WTC11 (cell line): ENCODE measurements around the gene CNTFR. TPM values are rescaled to one million over a fixed set of nuclear protein-coding genes. Genes with fewer than 3 reads are reported as not detected.

ENCODE experiments used
- ATAC-seq: fragments of 200-7000 bp; cut with Tn5 transposase; 2 replicates; pipeline ENCODE4 v1.10.0; 2021; ENCODE audit warnings: mild to moderate bottlenecking, moderate library complexity
- CTCF ChIA-PET: fragments of 300-600 bp; sonication (Branson Sonifier 250); formaldehyde crosslinking; loops from one replicate; lab custom pipeline; 2021; ENCODE audit warnings: antibody characterized with exemption; lab: Charles Lee
- POLR2A ChIA-PET: fragments of 350-600 bp; sonication (Branson Sonifier 250); formaldehyde crosslinking; loops from one replicate; lab custom pipeline; 2021; ENCODE audit warnings: antibody characterized with exemption; lab: Charles Lee
- DNase-seq: peaks from one replicate; pipeline ENCODE4 v3.0.0; 2021; ENCODE audit warnings: low spot score
- H3K27ac Mint-ChIP-seq: 2 replicates; pipeline ENCODE4 v1.8.0; 2021; ENCODE audit warnings: mixed read lengths
- H3K27me3 Mint-ChIP-seq: 2 replicates; pipeline ENCODE4 v1.8.0; 2021; ENCODE audit warnings: low read depth, mild to moderate bottlenecking, moderate library complexity, mixed read lengths
- H3K36me3 Mint-ChIP-seq: 2 replicates; pipeline ENCODE4 v1.8.0; 2021; ENCODE audit warnings: mixed read lengths
- H3K4me1 Mint-ChIP-seq: 2 replicates; pipeline ENCODE4 v1.8.0; 2022; ENCODE audit warnings: mixed read lengths
- H3K4me3 Mint-ChIP-seq: 2 replicates; pipeline ENCODE4 v1.8.0; 2021; ENCODE audit warnings: mild to moderate bottlenecking, moderate library complexity, mixed read lengths
- H3K9me3 Mint-ChIP-seq: 2 replicates; pipeline ENCODE4 v1.8.0; 2021; ENCODE audit warnings: mixed read lengths
- EMX1 ChIP-seq: fragments of 250-450 bp; sonication (Bioruptor Pico); IDR thresholded peaks from 2 replicates; pipeline ENCODE4 v1.8.0; 2021; ENCODE audit warnings: mild to moderate bottlenecking
- FOXJ3 ChIP-seq: sonication (generic); formaldehyde crosslinking; IDR thresholded peaks from 2 replicates; pipeline ENCODE4 v1.9.0; 2021; ENCODE audit warnings: missing genetic modification reagents, mild to moderate bottlenecking, borderline replicate concordance
- FOXP1 ChIP-seq: sonication (generic); formaldehyde crosslinking; IDR thresholded peaks from 2 replicates; pipeline ENCODE4 v1.8.0; 2022; ENCODE audit warnings: missing genetic modification reagents, mild to moderate bottlenecking, moderate library complexity, borderline replicate concordance
- GRHL2 ChIP-seq: fragments of 250-450 bp; sonication (Bioruptor Pico); IDR thresholded peaks from 2 replicates; pipeline ENCODE4 v1.8.0; 2022; ENCODE audit warnings: mild to moderate bottlenecking, moderate library complexity; ENCODE audit not compliant: insufficient replicate concordance, severe bottlenecking
- HMGA2 ChIP-seq: fragments of 250-450 bp; sonication (Bioruptor Pico); IDR thresholded peaks from 2 replicates; pipeline ENCODE4 v1.4.0; 2021; ENCODE audit warnings: mild to moderate bottlenecking, moderate library complexity
- JUN ChIP-seq: sonication (generic); formaldehyde crosslinking; IDR thresholded peaks from 2 replicates; pipeline ENCODE4 v1.8.0; 2023; ENCODE audit warnings: mild to moderate bottlenecking, missing genetic modification reagents
- KAT7 ChIP-seq: sonication (generic); formaldehyde crosslinking; IDR thresholded peaks from 2 replicates; pipeline ENCODE4 v1.8.1; 2023; ENCODE audit warnings: missing genetic modification reagents, mild to moderate bottlenecking, borderline replicate concordance
- MYBL2 ChIP-seq: sonication (generic); formaldehyde crosslinking; IDR thresholded peaks from 2 replicates; pipeline ENCODE4 v1.8.1; 2023; ENCODE audit warnings: mild to moderate bottlenecking, moderate library complexity, missing genetic modification reagents
- NFYB ChIP-seq: sonication (generic); formaldehyde crosslinking; conservative IDR thresholded peaks from 2 replicates; pipeline ENCODE4 v1.8.0; 2022; ENCODE audit warnings: low read depth, missing genetic modification reagents
- NR1H2 ChIP-seq: sonication (generic); formaldehyde crosslinking; IDR thresholded peaks from 2 replicates; pipeline ENCODE4 v1.9.0; 2021; ENCODE audit warnings: mild to moderate bottlenecking, moderate library complexity, missing genetic modification reagents
- NR2C2 ChIP-seq: sonication (generic); formaldehyde crosslinking; IDR thresholded peaks from 2 replicates; pipeline ENCODE4 v1.8.0; 2022; ENCODE audit warnings: mild to moderate bottlenecking, missing genetic modification reagents
- NR3C1 ChIP-seq: sonication (generic); formaldehyde crosslinking; conservative IDR thresholded peaks from 2 replicates; pipeline ENCODE4 v1.8.1; 2023; ENCODE audit warnings: low read depth, mild to moderate bottlenecking, missing genetic modification reagents
- SOX15 ChIP-seq: fragments of 250-450 bp; sonication (Bioruptor Pico); IDR thresholded peaks from 2 replicates; pipeline ENCODE4 v1.9.0; 2021; ENCODE audit warnings: mild to moderate bottlenecking
- ZNF263 ChIP-seq: sonication (generic); formaldehyde crosslinking; IDR thresholded peaks from 2 replicates; pipeline ENCODE4 v1.8.1; 2022; ENCODE audit warnings: low read depth, mild to moderate bottlenecking, moderate library complexity, missing genetic modification reagents
- ZNF423 ChIP-seq: fragments of 250-450 bp; sonication (Bioruptor Pico); IDR thresholded peaks from 2 replicates; pipeline ENCODE4 v2.1.2; 2022; ENCODE audit warnings: mild to moderate bottlenecking, moderate library complexity
- total RNA-seq: library from RNA; stranded (reverse); gene quantifications from 3 replicates; pipeline ENCODE4 v1.2.3, GENCODE V29; 2021
- TF ChIP-seq, protein P1 (sequence below): fragments of 250-450 bp; sonication (Bioruptor Pico); IDR thresholded peaks from 2 replicates; pipeline ENCODE4 v2.1.2; 2022; ENCODE audit warnings: mild to moderate bottlenecking, moderate library complexity
- TF ChIP-seq, protein P2 (sequence below): sonication (generic); formaldehyde crosslinking; IDR thresholded peaks from 2 replicates; pipeline ENCODE4 v1.8.0; 2023; ENCODE audit warnings: missing genetic modification reagents
- TF ChIP-seq, protein P3 (sequence below): sonication (generic); formaldehyde crosslinking; IDR thresholded peaks from 2 replicates; pipeline ENCODE4 v1.8.0; 2022; ENCODE audit warnings: mild to moderate bottlenecking, missing genetic modification reagents
- TF ChIP-seq, protein P4 (sequence below): sonication (generic); formaldehyde crosslinking; IDR thresholded peaks from 2 replicates; pipeline ENCODE4 v1.8.1; 2023; ENCODE audit warnings: mild to moderate bottlenecking, missing genetic modification reagents
- TF ChIP-seq, protein P5 (sequence below): sonication (generic); formaldehyde crosslinking; IDR thresholded peaks from 2 replicates; pipeline ENCODE4 v1.8.1; 2023; ENCODE audit warnings: mild to moderate bottlenecking, missing genetic modification reagents, moderate library complexity
- TF ChIP-seq, protein P6 (sequence below): sonication (generic); formaldehyde crosslinking; IDR thresholded peaks from 2 replicates; pipeline ENCODE4 v1.8.1; 2023; ENCODE audit warnings: mild to moderate bottlenecking, missing genetic modification reagents

The CNTFR gene
- total RNA-seq, 1 experiment from 2014 or later: 18.0 TPM

DNA sequence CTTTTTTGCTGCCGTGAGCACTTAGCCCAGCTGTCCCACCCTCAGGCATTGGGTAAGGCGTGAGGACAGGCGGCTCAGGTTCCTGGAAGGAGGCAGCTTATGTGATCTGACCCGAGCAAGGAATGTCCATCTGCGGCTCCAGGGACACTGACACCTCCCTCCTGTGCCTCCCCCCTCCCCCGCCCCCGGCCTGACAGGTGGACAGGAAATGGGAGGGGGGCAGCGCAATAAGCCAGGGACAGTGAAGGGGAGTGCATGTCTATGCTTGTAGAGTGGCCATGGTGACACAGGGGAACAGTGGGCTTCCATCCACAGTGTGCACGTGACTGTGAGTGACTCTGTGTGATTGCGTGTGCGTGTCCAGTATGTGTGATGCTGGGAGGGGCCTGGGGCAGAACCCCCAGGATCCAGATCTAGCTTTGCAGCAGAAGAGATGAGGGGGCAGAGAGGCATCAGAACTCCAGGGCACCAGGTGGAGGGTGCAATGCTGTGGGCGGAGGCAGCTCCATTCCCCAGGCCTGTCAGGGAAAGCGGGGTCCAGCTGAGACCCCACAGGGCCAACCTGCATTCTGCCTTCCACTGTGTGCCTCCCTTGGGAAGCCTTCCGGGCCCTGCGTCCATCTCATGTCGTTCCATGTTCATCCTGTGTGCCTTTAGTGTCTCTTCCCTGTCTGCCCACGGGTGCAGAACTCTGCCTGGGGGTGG is 30.5 kb downstream of the CNTFR start:
- DNase-seq (no peak), ATAC-seq (no peak)
- Mint-ChIP-seq H3K9me3 (no peaks in the 10 kb centered on the region), H3K4me1 (peaks cover 43% of the 10 kb centered on the region), H3K36me3 (no peaks in the 10 kb centered on the region), H3K27me3 (peaks cover 7% of the 10 kb centered on the region), H3K27ac (no peak overlapping the region), H3K4me3 (no peak overlapping the region)
- ChIA-PET POLR2A (interaction anchor here (0.9 to 1.2 kb wide), 2 partner anchors 11 to 32 kb away, joined by 3 read pairs; no protein-coding TSS in a partner anchor), CTCF (interaction anchor here (0.6 to 8.5 kb wide), 7 partner anchors 11 to 143 kb away, joined by 3 to 112 read pairs (median 4); no protein-coding TSS in a partner anchor)
- 0 out of 2 replicates have a peak, but pooled peaks have one; percentile 33 for TF ChIP-seq FOXP1 (CRISPR knock-in tag)
- no peak for TF ChIP-seq ZNF423 (CRISPR knock-in tag)

DNA sequence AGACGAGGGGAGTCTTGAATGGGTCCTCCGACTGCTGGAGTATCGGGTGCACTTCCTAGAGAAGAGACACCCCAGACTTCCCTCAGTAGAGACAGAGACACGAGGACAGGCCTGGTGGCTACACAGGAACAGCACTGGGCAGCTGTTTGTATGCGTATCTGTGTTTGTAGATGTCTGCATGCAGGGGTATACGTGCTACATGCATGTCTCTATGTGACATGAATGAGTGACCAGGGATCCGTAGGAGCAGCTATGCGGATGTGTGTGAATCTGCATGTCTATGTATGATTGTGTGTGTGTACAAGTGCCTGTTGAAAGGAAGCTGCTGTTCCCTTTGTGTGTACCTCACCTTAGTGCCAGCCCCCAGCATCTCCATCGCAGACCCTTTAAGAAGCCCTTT is 31.2 kb downstream of the CNTFR start:
- ChIA-PET POLR2A (interaction anchor here (0.9 to 1.2 kb wide), 2 partner anchors 12 to 33 kb away, joined by 3 read pairs; no protein-coding TSS in a partner anchor), CTCF (interaction anchor here (0.8 to 8.5 kb wide), 5 partner anchors 11 to 144 kb away, joined by 3 to 112 read pairs (median 3); no protein-coding TSS in a partner anchor)
- DNase-seq: no peak
- H3K27me3 Mint-ChIP-seq: peaks cover 7% of the 10 kb centered on the region
- peaks cover 45% of the 10 kb centered on the region for H3K4me1 Mint-ChIP-seq
- no peaks in the 10 kb centered on the region for H3K36me3 Mint-ChIP-seq
- no peak overlapping the region for H3K4me3 Mint-ChIP-seq
- H3K9me3 Mint-ChIP-seq: no peaks in the 10 kb centered on the region
- no peak overlapping the region for H3K27ac Mint-ChIP-seq
- TF ChIP-seq ZNF263 (CRISPR knock-in tag): no peak
- no peak for TF ChIP-seq EMX1 (CRISPR knock-in tag)
- TF ChIP-seq, protein P1, sequence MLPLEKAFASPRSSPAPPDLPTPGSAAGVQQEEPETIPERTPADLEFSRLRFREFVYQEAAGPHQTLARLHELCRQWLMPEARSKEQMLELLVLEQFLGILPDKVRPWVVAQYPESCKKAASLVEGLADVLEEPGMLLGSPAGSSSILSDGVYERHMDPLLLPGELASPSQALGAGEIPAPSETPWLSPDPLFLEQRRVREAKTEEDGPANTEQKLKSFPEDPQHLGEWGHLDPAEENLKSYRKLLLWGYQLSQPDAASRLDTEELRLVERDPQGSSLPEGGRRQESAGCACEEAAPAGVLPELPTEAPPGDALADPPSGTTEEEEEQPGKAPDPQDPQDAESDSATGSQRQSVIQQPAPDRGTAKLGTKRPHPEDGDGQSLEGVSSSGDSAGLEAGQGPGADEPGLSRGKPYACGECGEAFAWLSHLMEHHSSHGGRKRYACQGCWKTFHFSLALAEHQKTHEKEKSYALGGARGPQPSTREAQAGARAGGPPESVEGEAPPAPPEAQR: no peak
- TF ChIP-seq KAT7: no peak
- TF ChIP-seq NFYB: no peak
- no peak for TF ChIP-seq HMGA2 (CRISPR knock-in tag)
- TF ChIP-seq SOX15 (CRISPR knock-in tag): no peak
- no peak for TF ChIP-seq GRHL2 (CRISPR knock-in tag)
- TF ChIP-seq, protein P2, sequence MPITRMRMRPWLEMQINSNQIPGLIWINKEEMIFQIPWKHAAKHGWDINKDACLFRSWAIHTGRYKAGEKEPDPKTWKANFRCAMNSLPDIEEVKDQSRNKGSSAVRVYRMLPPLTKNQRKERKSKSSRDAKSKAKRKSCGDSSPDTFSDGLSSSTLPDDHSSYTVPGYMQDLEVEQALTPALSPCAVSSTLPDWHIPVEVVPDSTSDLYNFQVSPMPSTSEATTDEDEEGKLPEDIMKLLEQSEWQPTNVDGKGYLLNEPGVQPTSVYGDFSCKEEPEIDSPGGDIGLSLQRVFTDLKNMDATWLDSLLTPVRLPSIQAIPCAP: no peak
- TF ChIP-seq NR1H2 (CRISPR knock-in tag): no peak
- no peak for TF ChIP-seq FOXJ3 (CRISPR knock-in tag)
- TF ChIP-seq, protein P3, sequence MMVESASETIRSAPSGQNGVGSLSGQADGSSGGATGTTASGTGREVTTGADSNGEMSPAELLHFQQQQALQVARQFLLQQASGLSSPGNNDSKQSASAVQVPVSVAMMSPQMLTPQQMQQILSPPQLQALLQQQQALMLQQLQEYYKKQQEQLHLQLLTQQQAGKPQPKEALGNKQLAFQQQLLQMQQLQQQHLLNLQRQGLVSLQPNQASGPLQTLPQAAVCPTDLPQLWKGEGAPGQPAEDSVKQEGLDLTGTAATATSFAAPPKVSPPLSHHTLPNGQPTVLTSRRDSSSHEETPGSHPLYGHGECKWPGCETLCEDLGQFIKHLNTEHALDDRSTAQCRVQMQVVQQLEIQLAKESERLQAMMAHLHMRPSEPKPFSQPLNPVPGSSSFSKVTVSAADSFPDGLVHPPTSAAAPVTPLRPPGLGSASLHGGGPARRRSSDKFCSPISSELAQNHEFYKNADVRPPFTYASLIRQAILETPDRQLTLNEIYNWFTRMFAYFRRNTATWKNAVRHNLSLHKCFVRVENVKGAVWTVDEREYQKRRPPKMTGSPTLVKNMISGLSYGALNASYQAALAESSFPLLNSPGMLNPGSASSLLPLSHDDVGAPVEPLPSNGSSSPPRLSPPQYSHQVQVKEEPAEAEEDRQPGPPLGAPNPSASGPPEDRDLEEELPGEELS: no peak
- no peak for ATAC-seq

DNA sequence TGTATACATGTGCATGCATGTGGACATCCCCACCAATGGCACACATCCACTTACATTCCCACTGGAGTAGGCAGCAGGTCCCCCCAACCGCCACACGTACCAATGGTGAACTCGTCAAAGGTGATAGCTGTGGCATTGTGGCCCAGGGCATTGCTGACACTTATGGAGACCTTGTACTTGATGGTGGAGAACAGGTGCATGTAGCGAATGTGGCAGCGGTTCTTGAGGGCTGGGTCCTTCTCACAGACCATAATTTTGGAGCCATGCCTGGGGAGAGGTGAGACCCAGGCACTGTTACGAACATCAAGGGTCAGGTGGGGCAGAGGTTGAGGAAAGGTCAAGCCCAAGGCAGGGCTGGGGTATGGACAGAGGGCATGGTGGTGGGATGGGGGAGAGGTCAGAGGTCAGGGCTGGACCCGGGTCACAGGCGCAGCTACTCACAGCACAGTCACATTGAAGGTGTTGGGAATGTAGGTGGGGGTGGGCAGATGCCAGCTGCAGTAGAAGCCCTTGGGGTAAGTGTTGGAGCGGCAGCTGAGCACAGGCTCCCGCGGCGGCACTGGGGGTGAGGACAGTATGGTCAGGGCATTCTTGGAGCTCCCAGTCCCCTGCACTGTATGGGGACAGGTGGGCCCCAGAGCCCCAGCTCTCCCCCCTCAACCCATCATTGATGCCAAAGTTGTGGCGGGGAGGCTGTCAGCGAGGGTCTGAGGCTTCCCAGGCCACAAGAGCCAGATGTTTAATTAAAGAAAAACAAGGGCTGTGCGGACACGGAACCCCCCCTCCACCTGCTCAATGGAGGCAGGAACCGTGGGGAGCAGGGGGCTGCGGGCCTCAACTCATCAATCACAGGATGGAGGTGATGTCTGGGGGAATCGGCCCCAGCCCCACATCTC is 31.9 kb downstream of the CNTFR start:
- H3K27me3 Mint-ChIP-seq: peaks cover 3% of the 10 kb centered on the region; the same call in 1 of the 2 replicates
- H3K4me1 Mint-ChIP-seq: peaks cover 45% of the 10 kb centered on the region
- POLR2A ChIA-PET: interaction anchor here (1.2 kb wide), 1 partner anchor 13 kb away, joined by 3 read pairs; no protein-coding TSS in a partner anchor
- H3K27ac Mint-ChIP-seq: no peak overlapping the region
- no peak overlapping the region for H3K4me3 Mint-ChIP-seq
- CTCF ChIA-PET: interaction anchor here (1.1 to 8.5 kb wide), 2 partner anchors 10 to 35 kb away, joined by 3 to 112 read pairs; no protein-coding TSS in a partner anchor
- no peak for ATAC-seq
- no peak for DNase-seq
- H3K36me3 Mint-ChIP-seq: no peaks in the 10 kb centered on the region
- H3K9me3 Mint-ChIP-seq: no peaks in the 10 kb centered on the region
- TF ChIP-seq, protein P4, sequence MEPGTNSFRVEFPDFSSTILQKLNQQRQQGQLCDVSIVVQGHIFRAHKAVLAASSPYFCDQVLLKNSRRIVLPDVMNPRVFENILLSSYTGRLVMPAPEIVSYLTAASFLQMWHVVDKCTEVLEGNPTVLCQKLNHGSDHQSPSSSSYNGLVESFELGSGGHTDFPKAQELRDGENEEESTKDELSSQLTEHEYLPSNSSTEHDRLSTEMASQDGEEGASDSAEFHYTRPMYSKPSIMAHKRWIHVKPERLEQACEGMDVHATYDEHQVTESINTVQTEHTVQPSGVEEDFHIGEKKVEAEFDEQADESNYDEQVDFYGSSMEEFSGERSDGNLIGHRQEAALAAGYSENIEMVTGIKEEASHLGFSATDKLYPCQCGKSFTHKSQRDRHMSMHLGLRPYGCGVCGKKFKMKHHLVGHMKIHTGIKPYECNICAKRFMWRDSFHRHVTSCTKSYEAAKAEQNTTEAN (CRISPR knock-in tag): no peak
- TF ChIP-seq, protein P5, sequence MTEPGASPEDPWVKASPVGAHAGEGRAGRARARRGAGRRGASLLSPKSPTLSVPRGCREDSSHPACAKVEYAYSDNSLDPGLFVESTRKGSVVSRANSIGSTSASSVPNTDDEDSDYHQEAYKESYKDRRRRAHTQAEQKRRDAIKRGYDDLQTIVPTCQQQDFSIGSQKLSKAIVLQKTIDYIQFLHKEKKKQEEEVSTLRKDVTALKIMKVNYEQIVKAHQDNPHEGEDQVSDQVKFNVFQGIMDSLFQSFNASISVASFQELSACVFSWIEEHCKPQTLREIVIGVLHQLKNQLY: no peak
- TF ChIP-seq NR3C1 (CRISPR knock-in tag) (no peak), NFYB (no peak), JUN (CRISPR knock-in tag) (no peak), NR2C2 (CRISPR knock-in tag) (no peak), MYBL2 (no peak)
- TF ChIP-seq, protein P6, sequence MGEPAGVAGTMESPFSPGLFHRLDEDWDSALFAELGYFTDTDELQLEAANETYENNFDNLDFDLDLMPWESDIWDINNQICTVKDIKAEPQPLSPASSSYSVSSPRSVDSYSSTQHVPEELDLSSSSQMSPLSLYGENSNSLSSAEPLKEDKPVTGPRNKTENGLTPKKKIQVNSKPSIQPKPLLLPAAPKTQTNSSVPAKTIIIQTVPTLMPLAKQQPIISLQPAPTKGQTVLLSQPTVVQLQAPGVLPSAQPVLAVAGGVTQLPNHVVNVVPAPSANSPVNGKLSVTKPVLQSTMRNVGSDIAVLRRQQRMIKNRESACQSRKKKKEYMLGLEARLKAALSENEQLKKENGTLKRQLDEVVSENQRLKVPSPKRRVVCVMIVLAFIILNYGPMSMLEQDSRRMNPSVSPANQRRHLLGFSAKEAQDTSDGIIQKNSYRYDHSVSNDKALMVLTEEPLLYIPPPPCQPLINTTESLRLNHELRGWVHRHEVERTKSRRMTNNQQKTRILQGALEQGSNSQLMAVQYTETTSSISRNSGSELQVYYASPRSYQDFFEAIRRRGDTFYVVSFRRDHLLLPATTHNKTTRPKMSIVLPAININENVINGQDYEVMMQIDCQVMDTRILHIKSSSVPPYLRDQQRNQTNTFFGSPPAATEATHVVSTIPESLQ: no peak
